Vagina (tissue), 2 donors: Measurements from ENCODE around the gene EPOP. TPM values are rescaled to one million over a fixed set of nuclear protein-coding genes. Genes with fewer than 3 reads are reported as not detected.

ENCODE experiments used
- DNase-seq, 2 donors: peaks; one replicate each; pipeline ENCODE4 v3.0.0-alpha.2; 2017; ENCODE audit errors: extremely low spot score in 2 of 2
- H3K27ac ChIP-seq: fragments of 200-600 bp; sonication (generic); one replicate; pipeline ENCODE4 v1.5.1; 2019
- H3K27me3 ChIP-seq: fragments of 200-600 bp; sonication (generic); one replicate; pipeline ENCODE4 v1.5.1; 2019
- H3K36me3 ChIP-seq, 2 donors: fragments of 200-600 bp; sonication (generic); one replicate each; pipeline ENCODE4 v1.5.1; 2017 to 2019
- H3K4me1 ChIP-seq: fragments of 200-600 bp; sonication (generic); one replicate; pipeline ENCODE4 v1.5.1; 2019
- H3K4me3 ChIP-seq, 2 donors: fragments of 200-600 bp; sonication (generic); 1 replicate in 1 of 2; 2 replicates in 1 of 2; pipeline ENCODE4 v1.5.1; 2016 to 2019
- H3K9me3 ChIP-seq: fragments of 200-600 bp; sonication (generic); one replicate; pipeline ENCODE4 v1.5.1; 2019
- POLR2A ChIP-seq, 2 donors: fragments of 450-650 bp; IDR thresholded peaks; one replicate each; pipeline ENCODE4 v1.6.1; 2017; ENCODE audit warnings: antibody characterized with exemption in 2 of 2, mild to moderate bottlenecking in 2 of 2, moderate library complexity in 2 of 2
- POLR2AphosphoS5 ChIP-seq, 2 donors: sonication (generic); formaldehyde crosslinking; IDR thresholded peaks; one replicate each; pipeline ENCODE4 v1.9.0; 2017; ENCODE audit warnings: antibody characterized with exemption in 2 of 2, mild to moderate bottlenecking in 2 of 2, low read depth in 1 of 2; ENCODE audit not compliant: insufficient read depth in 1 of 2
- intact Hi-C: fragments of 100-400 bp; cut with DNase I; formaldehyde crosslinking; loops from one replicate; pipeline ENCODE4 v1.15.1; 2023
- total RNA-seq: library from RNA; depleted of rRNA; stranded (reverse); fragments of >200 nt; gene quantifications from one replicate; pipeline ENCODE4 v1.2.3, GENCODE V29; 2016
- TF ChIP-seq, protein P1 (sequence below), 3 experiments: fragments of 450-650 bp in 2 of 3; fragments of 200-600 bp in 1 of 3; sonication (generic) in 1 of 3; IDR thresholded peaks; one replicate each; pipeline ENCODE4 v1.5.1; 2017 to 2019; ENCODE audit warnings: antibody characterized with exemption in 3 of 3, mild to moderate bottlenecking in 2 of 3, moderate library complexity in 2 of 3

The EPOP gene
- total RNA-seq, 1 donor from 2014 or later = 0.98 TPM

DNA sequence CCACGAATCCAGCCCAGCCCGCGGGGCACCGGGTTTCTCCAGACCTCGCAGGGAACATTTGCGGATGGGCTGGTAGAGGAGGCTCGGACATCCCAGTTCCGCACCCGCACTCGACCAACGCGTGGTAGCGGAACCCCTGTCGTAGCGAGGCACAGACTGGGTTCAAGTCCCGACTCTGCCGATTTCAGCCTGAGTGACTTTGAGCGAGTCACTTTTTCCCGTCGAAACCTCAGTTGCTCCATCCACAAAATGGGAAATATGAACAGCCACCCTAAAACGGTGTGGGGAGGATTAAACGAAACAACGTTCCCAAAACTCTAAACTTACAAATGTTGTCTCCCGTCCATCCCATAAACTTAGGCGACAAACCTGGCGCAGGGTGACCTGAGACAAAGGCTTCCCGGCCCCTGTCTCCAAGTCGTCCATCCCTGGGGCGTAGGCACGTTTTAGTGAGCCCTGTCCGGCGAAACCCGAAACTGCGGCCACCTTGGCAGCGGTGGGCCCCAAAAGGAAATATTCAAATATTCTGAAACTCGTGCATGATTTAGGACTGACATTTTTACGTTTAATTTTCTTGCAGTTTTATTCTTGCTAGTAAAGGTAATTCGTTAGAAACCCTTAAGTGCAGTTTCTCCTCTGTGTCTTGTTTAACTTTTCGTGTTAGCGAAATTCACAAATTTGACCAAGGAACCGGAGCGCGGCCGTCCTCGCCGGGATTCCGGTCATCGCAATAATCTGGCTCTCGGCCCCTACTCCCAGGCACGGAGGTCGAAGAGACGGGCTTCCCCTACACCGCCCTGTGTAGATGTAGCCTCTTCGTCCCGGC lies 28.4 kb upstream of the EPOP start:
- H3K4me3 ChIP-seq = peak overlapping the region; percentile 92 to 97
- intact Hi-C loops = loop anchor here (5.0 kb wide), 1 partner anchor 39 kb away; no protein-coding TSS in a partner anchor
- H3K27ac ChIP-seq = peak overlapping the region; percentile 98
- no peaks in the 10 kb centered on the region for H3K27me3 ChIP-seq
- TF ChIP-seq POLR2A (IDR thresholded peaks at IDR 0.05) (no peak), POLR2AphosphoS5 (IDR thresholded peaks at IDR 0.05; ENCODE audit: insufficient read depth in 1 of 2, low read depth in 1 of 2) (no peak)
- TF ChIP-seq, protein P1, sequence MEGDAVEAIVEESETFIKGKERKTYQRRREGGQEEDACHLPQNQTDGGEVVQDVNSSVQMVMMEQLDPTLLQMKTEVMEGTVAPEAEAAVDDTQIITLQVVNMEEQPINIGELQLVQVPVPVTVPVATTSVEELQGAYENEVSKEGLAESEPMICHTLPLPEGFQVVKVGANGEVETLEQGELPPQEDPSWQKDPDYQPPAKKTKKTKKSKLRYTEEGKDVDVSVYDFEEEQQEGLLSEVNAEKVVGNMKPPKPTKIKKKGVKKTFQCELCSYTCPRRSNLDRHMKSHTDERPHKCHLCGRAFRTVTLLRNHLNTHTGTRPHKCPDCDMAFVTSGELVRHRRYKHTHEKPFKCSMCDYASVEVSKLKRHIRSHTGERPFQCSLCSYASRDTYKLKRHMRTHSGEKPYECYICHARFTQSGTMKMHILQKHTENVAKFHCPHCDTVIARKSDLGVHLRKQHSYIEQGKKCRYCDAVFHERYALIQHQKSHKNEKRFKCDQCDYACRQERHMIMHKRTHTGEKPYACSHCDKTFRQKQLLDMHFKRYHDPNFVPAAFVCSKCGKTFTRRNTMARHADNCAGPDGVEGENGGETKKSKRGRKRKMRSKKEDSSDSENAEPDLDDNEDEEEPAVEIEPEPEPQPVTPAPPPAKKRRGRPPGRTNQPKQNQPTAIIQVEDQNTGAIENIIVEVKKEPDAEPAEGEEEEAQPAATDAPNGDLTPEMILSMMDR (IDR thresholded peaks at IDR 0.05) = no peak
- DNase-seq = no peak
- H3K36me3 ChIP-seq = no peaks in the 10 kb centered on the region
- peaks cover 37% of the 10 kb centered on the region for H3K4me1 ChIP-seq
- no peaks in the 10 kb centered on the region for H3K9me3 ChIP-seq

DNA sequence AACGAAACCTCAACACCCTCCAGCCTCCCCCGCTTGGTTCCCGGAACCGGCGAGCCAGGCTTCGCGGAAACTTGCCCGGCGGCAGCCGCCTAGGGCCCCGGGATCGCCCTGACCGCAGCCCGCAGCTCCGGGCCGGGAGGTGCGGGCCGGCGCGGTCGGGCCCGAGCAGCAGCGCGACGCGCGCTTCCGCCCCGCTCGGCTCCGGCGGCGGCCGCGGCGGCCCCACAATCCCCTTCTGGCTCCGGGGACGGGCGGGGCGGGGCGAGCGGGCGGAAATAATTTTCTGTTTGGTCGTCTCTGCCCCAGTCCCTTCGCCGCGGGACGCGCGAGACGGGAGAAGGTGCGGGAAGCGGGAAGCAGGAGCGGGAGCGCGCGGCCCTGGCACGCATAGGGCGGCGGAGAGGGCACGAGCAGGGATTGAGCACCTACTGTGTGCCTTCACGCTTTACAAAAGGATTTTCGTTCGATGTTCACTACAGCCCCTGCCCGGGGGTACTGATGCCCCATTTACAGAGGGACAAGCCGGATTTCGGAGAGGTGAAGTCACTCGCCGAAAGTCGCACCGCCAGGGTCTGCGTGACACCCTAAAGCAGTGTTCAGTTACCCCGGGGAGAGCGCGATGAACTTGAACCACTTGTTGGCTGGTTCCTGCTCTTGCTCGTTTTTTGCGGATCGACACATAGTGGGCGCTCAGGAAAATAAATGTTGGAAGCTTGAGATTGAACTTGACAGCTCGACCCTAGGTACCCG lies 27.6 kb upstream of the EPOP start:
- intact Hi-C loops = loop anchor here (5.0 kb wide), 1 partner anchor 40 kb away; no protein-coding TSS in a partner anchor
- Histone ChIP-seq H3K4me1 (peaks cover 31% of the 10 kb centered on the region), H3K27me3 (no peaks in the 10 kb centered on the region), H3K27ac (peak overlapping the region; percentile 98), H3K36me3 (no peaks in the 10 kb centered on the region), H3K4me3 (peak overlapping the region; percentile 92 to 97), H3K9me3 (no peaks in the 10 kb centered on the region)
- no peak for DNase-seq
- peak in 1 of 2 donors; percentile 94 for TF ChIP-seq POLR2AphosphoS5 (IDR thresholded peaks at IDR 0.05; ENCODE audit: insufficient read depth in 1 of 2, low read depth in 1 of 2)
- TF ChIP-seq, protein P1 (IDR thresholded peaks at IDR 0.05) = no peak
- peak in 1 of 2 donors; percentile 80 for TF ChIP-seq POLR2A (IDR thresholded peaks at IDR 0.05)

DNA sequence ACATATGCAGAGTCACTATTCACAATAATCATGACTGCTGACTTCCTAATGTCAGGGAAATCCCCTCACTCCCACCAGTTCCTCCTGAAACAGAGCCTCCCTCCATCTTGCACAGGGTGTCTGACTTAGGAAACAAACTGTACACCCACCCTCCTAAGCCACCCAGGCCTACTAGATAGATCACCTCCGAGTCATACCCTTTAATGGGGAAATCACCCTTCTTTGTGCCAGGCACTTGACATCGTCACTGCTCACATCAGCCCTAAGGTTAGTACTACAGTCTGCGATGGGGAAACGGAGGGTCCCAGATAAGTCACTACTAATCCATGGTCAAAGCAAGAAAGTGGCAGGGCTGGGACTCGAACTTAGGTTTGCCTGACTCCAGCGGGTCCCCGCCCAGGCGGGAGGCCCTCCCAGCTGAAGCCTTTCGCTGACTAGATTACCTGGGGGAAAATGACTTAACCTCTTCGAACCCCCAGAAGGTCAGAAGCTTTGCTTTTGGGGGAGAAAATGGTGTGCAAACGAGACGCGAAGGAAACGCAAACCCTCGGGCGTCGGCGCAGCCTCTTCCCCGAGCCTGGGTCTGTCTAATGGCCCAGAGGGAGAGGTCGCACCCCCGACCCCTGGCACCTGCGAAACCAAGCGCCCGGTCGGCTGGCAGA lies 26.9 kb upstream of the EPOP start:
- intact Hi-C loops = loop anchor here (5.0 kb wide), 1 partner anchor 41 kb away; no protein-coding TSS in a partner anchor
- DNase-seq = no peak
- H3K36me3 ChIP-seq = no peaks in the 10 kb centered on the region
- no peaks in the 10 kb centered on the region for H3K27me3 ChIP-seq
- peak overlapping the region; percentile 98 for H3K27ac ChIP-seq
- TF ChIP-seq, protein P1 (IDR thresholded peaks at IDR 0.05) = no peak
- no peak for TF ChIP-seq POLR2A (IDR thresholded peaks at IDR 0.05)
- no peak for TF ChIP-seq POLR2AphosphoS5 (IDR thresholded peaks at IDR 0.05; ENCODE audit: insufficient read depth in 1 of 2, low read depth in 1 of 2)
- H3K4me3 ChIP-seq = peak overlapping the region; percentile 92 to 97
- peaks cover 24% of the 10 kb centered on the region for H3K4me1 ChIP-seq
- no peaks in the 10 kb centered on the region for H3K9me3 ChIP-seq

DNA sequence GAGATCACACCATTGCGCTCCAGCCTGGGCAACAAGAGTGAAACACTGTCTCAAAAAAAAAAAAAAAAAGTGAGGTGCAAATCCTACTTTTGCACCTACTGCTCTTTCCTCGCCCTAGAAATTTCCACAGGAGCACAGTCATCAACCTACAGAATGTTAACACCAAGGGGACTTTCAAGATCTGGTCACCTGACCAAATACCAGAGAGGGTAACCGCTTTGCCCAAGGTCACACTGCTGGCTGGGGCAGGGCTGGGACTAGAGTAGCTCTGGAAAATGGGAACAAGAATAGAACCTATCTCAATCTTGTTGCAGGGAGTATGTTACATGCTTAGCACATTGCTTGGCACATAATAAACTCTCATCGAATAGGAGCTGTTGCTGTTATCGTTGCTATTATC lies 24.0 kb upstream of the EPOP start:
- intact Hi-C loops = no loop called here
- H3K27ac ChIP-seq = no peak overlapping the region
- no peaks in the 10 kb centered on the region for H3K27me3 ChIP-seq
- no peak for DNase-seq
- H3K4me3 ChIP-seq = no peak overlapping the region
- H3K4me1 ChIP-seq = peaks cover 28% of the 10 kb centered on the region
- no peaks in the 10 kb centered on the region for H3K9me3 ChIP-seq
- H3K36me3 ChIP-seq = no peaks in the 10 kb centered on the region
- no peak for TF ChIP-seq POLR2AphosphoS5 (IDR thresholded peaks at IDR 0.05; ENCODE audit: insufficient read depth in 1 of 2, low read depth in 1 of 2)
- no peak for TF ChIP-seq POLR2A (IDR thresholded peaks at IDR 0.05)
- TF ChIP-seq, protein P1 (IDR thresholded peaks at IDR 0.05) = no peak
